OCI-LY3 (cell line): ENCODE data around the gene SPSB1.

Experiments
- H2AFZ ChIP-seq: fragments of 200-600, 300-600 bp; shearing (Covaris generic); 2 replicates; pipeline ENCODE4 v1.6.0; 2014; ENCODE audit warnings: antibody characterized with exemption, low read depth, low read length
- H3K27ac ChIP-seq: fragments of 200-600, 300-600 bp; sonication (generic); 2 replicates; pipeline ENCODE4 v1.5.1; 2014; ENCODE audit warnings: mild to moderate bottlenecking, low read length, moderate library complexity, mixed read lengths
- H3K27me3 ChIP-seq: fragments of 200-600, 300-600 bp; sonication (generic); 2 replicates; pipeline ENCODE4 v1.6.1; 2014; ENCODE audit warnings: low read depth, low read length, mixed read lengths
- H3K36me3 ChIP-seq: fragments of 200-600, 300-600 bp; sonication (generic); replicated peaks from 2 replicates; pipeline ENCODE3; 2014; ENCODE audit warnings: low read depth, low read length, mixed read lengths
- H3K4me1 ChIP-seq: fragments of 300-600, 200-600 bp; sonication (generic); 2 replicates; pipeline ENCODE4 v1.6.1; 2014; ENCODE audit warnings: low read length, mixed read lengths
- H3K4me2 ChIP-seq: fragments of 200-600, 300-600 bp; sonication (generic); 2 replicates; pipeline ENCODE4 v1.6.1; 2014; ENCODE audit warnings: low read length, mixed read lengths
- H3K4me3 ChIP-seq: fragments of 300-600, 200-600 bp; sonication (generic); 2 replicates; pipeline ENCODE4 v1.5.1; 2014; ENCODE audit warnings: antibody characterized with exemption, mild to moderate bottlenecking, low read length, moderate library complexity
- H3K79me2 ChIP-seq: fragments of 300-600, 200-600 bp; shearing (Covaris generic); 2 replicates; pipeline ENCODE4 v1.6.1; 2014; ENCODE audit warnings: mild to moderate bottlenecking, low read length, mixed read lengths
- H3K9ac ChIP-seq: fragments of 300-600, 200-600 bp; shearing (Covaris generic); 2 replicates; pipeline ENCODE4 v1.6.0; 2014; ENCODE audit warnings: mild to moderate bottlenecking, low read length, moderate library complexity
- H3K9me3 ChIP-seq: fragments of 200-600, 300-600 bp; shearing (Covaris generic); 2 replicates; pipeline ENCODE4 v1.6.1; 2014; ENCODE audit warnings: low read length, mixed read lengths; ENCODE audit not compliant: insufficient read depth
- H4K20me1 ChIP-seq: fragments of 200-600, 300-600 bp; sonication (generic); 2 replicates; pipeline ENCODE4 v1.6.1; 2016; ENCODE audit warnings: low read length, mixed read lengths; ENCODE audit not compliant: insufficient read depth
- EZH2phosphoT487 ChIP-seq: fragments of 200-600 bp; shearing (Covaris generic); IDR thresholded peaks from 2 replicates; pipeline ENCODE4 v1.6.1; 2018; ENCODE audit warnings: antibody characterized with exemption, mixed run types, low read depth
- TF ChIP-seq, protein P1 (sequence below): fragments of 200-600, 300-600 bp; sonication (generic); IDR thresholded peaks from 2 replicates; pipeline ENCODE4 v1.5.1; 2014; ENCODE audit warnings: antibody characterized with exemption, low read length, low read depth

The SPSB1 gene

GRCh38 chr1:9275567-9276034, 17.1 kb upstream of the SPSB1 start:
- Histone ChIP-seq H3K27ac (no peak overlapping the region), H4K20me1 (no peaks in the 10 kb centered on the region), H3K4me1 (peaks cover 20% of the 10 kb centered on the region), H3K4me2 (peak overlapping the region; percentile 81), H3K9ac (no peak overlapping the region), H3K79me2 (no peaks in the 10 kb centered on the region), H3K9me3 (no peaks in the 10 kb centered on the region), H2AFZ (no peak overlapping the region), H3K36me3 (no peaks in the 10 kb centered on the region), H3K4me3 (peak overlapping the region; percentile 50), H3K27me3 (no peaks in the 10 kb centered on the region)
- TF ChIP-seq, protein P1, sequence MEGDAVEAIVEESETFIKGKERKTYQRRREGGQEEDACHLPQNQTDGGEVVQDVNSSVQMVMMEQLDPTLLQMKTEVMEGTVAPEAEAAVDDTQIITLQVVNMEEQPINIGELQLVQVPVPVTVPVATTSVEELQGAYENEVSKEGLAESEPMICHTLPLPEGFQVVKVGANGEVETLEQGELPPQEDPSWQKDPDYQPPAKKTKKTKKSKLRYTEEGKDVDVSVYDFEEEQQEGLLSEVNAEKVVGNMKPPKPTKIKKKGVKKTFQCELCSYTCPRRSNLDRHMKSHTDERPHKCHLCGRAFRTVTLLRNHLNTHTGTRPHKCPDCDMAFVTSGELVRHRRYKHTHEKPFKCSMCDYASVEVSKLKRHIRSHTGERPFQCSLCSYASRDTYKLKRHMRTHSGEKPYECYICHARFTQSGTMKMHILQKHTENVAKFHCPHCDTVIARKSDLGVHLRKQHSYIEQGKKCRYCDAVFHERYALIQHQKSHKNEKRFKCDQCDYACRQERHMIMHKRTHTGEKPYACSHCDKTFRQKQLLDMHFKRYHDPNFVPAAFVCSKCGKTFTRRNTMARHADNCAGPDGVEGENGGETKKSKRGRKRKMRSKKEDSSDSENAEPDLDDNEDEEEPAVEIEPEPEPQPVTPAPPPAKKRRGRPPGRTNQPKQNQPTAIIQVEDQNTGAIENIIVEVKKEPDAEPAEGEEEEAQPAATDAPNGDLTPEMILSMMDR = no peak
- TF ChIP-seq EZH2phosphoT487 = no peak

DNA sequence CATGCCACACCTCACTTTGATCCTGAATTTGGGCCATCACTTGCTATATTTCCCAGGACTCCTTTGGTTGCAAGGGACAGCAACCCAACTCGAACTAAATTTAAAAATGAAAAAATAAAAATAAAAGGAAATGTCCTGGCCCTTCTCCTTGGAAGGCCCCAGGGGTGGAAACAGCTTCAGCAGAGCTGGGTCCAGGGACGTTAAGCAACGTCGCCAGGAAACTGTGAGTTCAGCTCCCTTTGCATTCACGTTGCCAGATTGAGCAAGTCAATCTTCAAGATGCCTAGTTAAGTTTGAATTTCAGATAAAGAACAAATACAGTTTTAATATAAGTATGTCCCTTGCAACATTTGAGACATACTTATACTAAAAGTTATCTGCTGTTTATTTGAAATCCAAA, 14.6 kb upstream of the SPSB1 start:
- Histone ChIP-seq H2AFZ (no peak overlapping the region), H3K4me2 (no peak overlapping the region), H3K4me1 (peaks cover 21% of the 10 kb centered on the region), H3K27ac (no peak overlapping the region), H3K36me3 (no peaks in the 10 kb centered on the region), H3K9me3 (no peaks in the 10 kb centered on the region), H3K79me2 (no peaks in the 10 kb centered on the region), H3K27me3 (no peaks in the 10 kb centered on the region), H3K9ac (no peak overlapping the region), H3K4me3 (no peak overlapping the region), H4K20me1 (no peaks in the 10 kb centered on the region)
- no peak for TF ChIP-seq EZH2phosphoT487
- TF ChIP-seq, protein P1 = no peak

DNA sequence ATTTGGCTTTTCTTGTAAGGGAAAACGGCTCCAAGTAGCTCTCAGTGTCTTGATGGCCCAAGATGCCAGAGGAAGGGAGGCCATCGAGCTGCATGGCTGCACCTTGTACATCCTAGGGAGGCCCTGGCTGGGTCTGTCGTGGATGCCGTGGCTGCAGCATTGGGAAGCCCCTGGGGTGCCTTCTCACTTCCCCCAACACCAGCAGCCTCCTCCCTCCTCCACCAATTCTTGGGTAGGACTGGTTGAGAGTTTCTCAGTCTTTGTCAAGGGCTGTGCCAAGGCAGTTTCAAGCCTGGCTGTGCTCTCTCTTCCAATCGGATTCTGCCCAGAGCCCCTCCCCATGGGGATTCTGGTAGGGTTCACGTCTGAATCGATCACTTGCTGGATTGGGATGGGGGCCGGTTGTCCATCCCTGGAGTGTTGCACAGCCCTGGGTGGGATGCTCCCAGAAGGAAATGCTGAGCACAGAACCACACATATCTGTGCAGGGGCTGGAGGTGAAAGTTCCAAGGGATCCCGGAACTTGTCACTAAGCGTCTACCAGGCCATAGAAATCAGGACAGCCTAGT, 14.0 kb upstream of the SPSB1 start:
- H3K79me2 ChIP-seq = no peaks in the 10 kb centered on the region
- no peak overlapping the region for H2AFZ ChIP-seq
- no peaks in the 10 kb centered on the region for H3K36me3 ChIP-seq
- H3K27me3 ChIP-seq = no peaks in the 10 kb centered on the region
- TF ChIP-seq EZH2phosphoT487 = no peak
- TF ChIP-seq, protein P1 = no peak
- no peak overlapping the region for H3K9ac ChIP-seq
- H3K9me3 ChIP-seq = no peaks in the 10 kb centered on the region
- H4K20me1 ChIP-seq = no peaks in the 10 kb centered on the region
- H3K4me2 ChIP-seq = no peak overlapping the region
- no peak overlapping the region for H3K27ac ChIP-seq
- H3K4me3 ChIP-seq = no peak overlapping the region
- peaks cover 21% of the 10 kb centered on the region for H3K4me1 ChIP-seq

DNA sequence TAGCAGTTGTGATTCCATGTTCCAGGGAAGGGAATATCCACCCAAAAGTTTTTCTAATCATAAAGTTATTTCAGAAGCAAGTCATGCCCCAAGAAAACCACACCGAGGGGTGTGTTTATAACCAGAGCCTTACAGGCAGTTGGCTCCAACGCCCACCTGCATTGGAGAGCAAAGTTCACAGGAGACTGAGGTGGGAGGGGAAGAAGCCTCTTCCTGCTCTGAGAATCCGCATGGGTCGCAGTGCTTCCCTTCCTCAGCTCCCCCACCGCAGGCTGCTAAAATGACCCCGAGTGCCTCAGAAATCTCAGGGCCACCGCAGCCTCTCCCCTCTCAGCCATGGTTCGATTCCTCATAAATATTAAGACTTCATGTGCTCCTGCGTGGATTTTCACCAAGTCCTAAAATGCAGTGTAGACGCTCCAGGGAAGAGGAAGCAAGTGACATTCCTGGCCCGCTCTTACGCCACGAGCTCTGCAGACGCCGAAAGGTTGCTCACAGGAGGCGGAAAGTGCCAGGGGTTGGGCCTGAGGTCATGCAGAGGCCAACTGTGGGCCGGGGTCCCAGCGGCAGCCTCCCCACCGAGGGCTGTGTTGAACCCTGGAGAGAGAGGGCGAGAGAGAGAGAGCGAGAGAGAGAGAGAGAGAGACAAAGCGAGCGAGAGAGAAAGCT, 13.4 kb upstream of the SPSB1 start:
- Histone ChIP-seq H2AFZ (no peak overlapping the region), H3K27ac (no peak overlapping the region), H3K9ac (no peak overlapping the region)

More for the DNA sequence above, 13.4 kb upstream of the SPSB1 start:
- no peak overlapping the region for H3K4me3 ChIP-seq
- H3K4me1 ChIP-seq = peaks cover 21% of the 10 kb centered on the region
- H3K27me3 ChIP-seq = no peaks in the 10 kb centered on the region
- H3K36me3 ChIP-seq = no peaks in the 10 kb centered on the region
- no peak overlapping the region for H3K4me2 ChIP-seq
- H3K9me3 ChIP-seq = no peaks in the 10 kb centered on the region
- no peaks in the 10 kb centered on the region for H4K20me1 ChIP-seq
- H3K79me2 ChIP-seq = no peaks in the 10 kb centered on the region
- TF ChIP-seq, protein P1 = no peak
- no peak for TF ChIP-seq EZH2phosphoT487
